Stimulated activated CD4-positive, alpha-beta T cell treated with anti-CD3 and anti-CD28 coated beads, Interleukin-2, amount 100 ng/mL, for 24 hours (primary cell): Measurements from ENCODE around the gene HIRA.
"Not testable (repeated sequence)": the region's sequence is repeated elsewhere in the genome, so short reads cannot be mapped to it uniquely, and the experiment has no call there.

Source experiments
- DNase-seq, 2 donors: peaks; one replicate each; pipeline ENCODE4 v3.0.0-alpha.2; 2020

HIRA gene

GRCh38 chr22:19382240-19382639 lies 49.3 kb downstream of the HIRA start:
- no peak for DNase-seq

GRCh38 chr22:19378344-19378674 lies 53.2 kb downstream of the HIRA start:
- no peak for DNase-seq

- DNase-seq, result no peak
Observed at GRCh38 chr22:19377565-19378343, 53.8 kb downstream of the HIRA start.

- DNase-seq, result no peak
Observed at GRCh38 chr22:19376971-19377370, 54.6 kb downstream of the HIRA start.

GRCh38 chr22:19376247-19376646 lies 55.3 kb downstream of the HIRA start:
- DNase-seq, result no peak

GRCh38 chr22:19375435-19375834 lies 56.1 kb downstream of the HIRA start:
- DNase-seq, result no peak

GRCh38 chr22:19374410-19374809 lies 57.1 kb downstream of the HIRA start:
- DNase-seq, result no peak

- DNase-seq, result no peak
Observed at GRCh38 chr22:19373450-19373849, 58.1 kb downstream of the HIRA start.

- DNase-seq, result no peak
Observed at GRCh38 chr22:19371893-19372292, 59.6 kb downstream of the HIRA start.

- DNase-seq, result no peak
Observed at GRCh38 chr22:19368876-19369275, 62.7 kb downstream of the HIRA start.

GRCh38 chr22:19367763-19368367 lies 63.7 kb downstream of the HIRA start:
- DNase-seq, result no peak

- not testable (repeated sequence) for DNase-seq
Observed at GRCh38 chr22:19363541-19363940, 68.0 kb downstream of the HIRA start.

- DNase-seq, result no peak
Observed at GRCh38 chr22:19361501-19362103, 69.9 kb downstream of the HIRA start.

GRCh38 chr22:19360862-19361261 lies 70.7 kb downstream of the HIRA start:
- DNase-seq, result no peak

- no peak for DNase-seq
Observed at GRCh38 chr22:19360300-19360792, 71.2 kb downstream of the HIRA start.

GRCh38 chr22:19359554-19360299 lies 71.8 kb downstream of the HIRA start:
- no peak for DNase-seq

GRCh38 chr22:19358703-19359553 lies 72.6 kb downstream of the HIRA start:
- no peak for DNase-seq

GRCh38 chr22:19358195-19358594 lies 73.3 kb downstream of the HIRA start:
- DNase-seq, result no peak

GRCh38 chr22:19357270-19358105 lies 74.0 kb downstream of the HIRA start:
- no peak for DNase-seq

- no peak for DNase-seq
Observed at GRCh38 chr22:19356708-19357269, 74.7 kb downstream of the HIRA start.
